Panc1 (cell line): ENCODE data around the gene RASGRF2. TPM values are rescaled to one million over a fixed set of nuclear protein-coding genes. Genes with fewer than 3 reads are reported as not detected.

ENCODE experiments used
- ATAC-seq: fragments of 200-7000 bp; cut with Tn5 transposase; 2 replicates; pipeline ENCODE4 v1.9.1; 2020; ENCODE audit warnings: mild to moderate bottlenecking, moderate library complexity
- BruUV-seq: library from RNA; stranded (reverse); fragments of 400-500 nt; replicated peaks from 2 replicates; lab custom pipeline; 2021; lab: Mats Ljungman, UMichigan
- CTCF ChIA-PET: fragments of 300-600 bp; sonication (Branson Sonifier 250); formaldehyde crosslinking; loops from one replicate; lab custom pipeline; 2022; ENCODE audit warnings: antibody characterized with exemption; lab: Charles Lee
- POLR2A ChIA-PET: fragments of 300-600 bp; sonication (Branson Sonifier 250); formaldehyde crosslinking; loops from one replicate; lab custom pipeline; 2022; ENCODE audit warnings: antibody characterized with exemption; lab: Charles Lee
- DNase-seq: peaks from one replicate; pipeline ENCODE4 v3.0.0-alpha.2; 2010; ENCODE audit warnings: low read depth, low spot score
- H3K27ac ChIP-seq: 2 replicates; pipeline ENCODE4 v1.5.1; 2011; ENCODE audit warnings: mild to moderate bottlenecking, low read length, inconsistent platforms
- H3K27me3 ChIP-seq: fragments of 200-500 bp; sonication (Bioruptor generic); 2 replicates; pipeline ENCODE4 v1.6.0; 2014; ENCODE audit warnings: low read length, inconsistent platforms; ENCODE audit not compliant: control insufficient read depth, insufficient read depth
- H3K36me3 ChIP-seq: fragments of 200-500 bp; sonication (Bioruptor generic); 2 replicates; pipeline ENCODE4 v1.5.1; 2014; ENCODE audit warnings: inconsistent platforms, mild to moderate bottlenecking, low read length, moderate library complexity; ENCODE audit not compliant: control insufficient read depth, insufficient read depth
- H3K4me1 ChIP-seq: 2 replicates; pipeline ENCODE4 v1.5.1; 2011; ENCODE audit warnings: inconsistent platforms, mild to moderate bottlenecking, low read length, moderate library complexity; ENCODE audit not compliant: control insufficient read depth, insufficient read depth
- H3K4me3 ChIP-seq, 2 experiments: 2 replicates each; pipeline ENCODE4 v1.5.1; 2011 to 2012; ENCODE audit warnings: low read depth in 2 of 2, low read length in 2 of 2, mild to moderate bottlenecking in 2 of 2, inconsistent platforms in 1 of 2, moderate library complexity in 1 of 2
- H3K9me3 ChIP-seq: fragments of 200-500 bp; sonication (Bioruptor generic); 2 replicates; pipeline ENCODE4 v1.5.1; 2014; ENCODE audit warnings: low read depth, mild to moderate bottlenecking, inconsistent platforms, low read length, moderate library complexity; ENCODE audit not compliant: control insufficient read depth, insufficient read depth
- POLR2AphosphoS5 ChIP-seq: IDR thresholded peaks from 2 replicates; pipeline ENCODE4 v1.6.1; 2012; ENCODE audit warnings: mild to moderate bottlenecking, low read depth, low read length, moderate library complexity
- REST ChIP-seq, 2 experiments: IDR thresholded peaks; 2 replicates each; pipeline ENCODE4 v1.6.1; 2011 to 2012; ENCODE audit warnings: low read depth in 2 of 2, control low read depth in 1 of 2, low read length in 1 of 2, mild to moderate bottlenecking in 1 of 2, moderate library complexity in 1 of 2; ENCODE audit not compliant: insufficient read depth in 1 of 2
- SIN3A ChIP-seq: IDR thresholded peaks from 2 replicates; pipeline ENCODE4 v1.6.1; 2012; ENCODE audit warnings: low read depth, mild to moderate bottlenecking, low read length, moderate library complexity, borderline replicate concordance; ENCODE audit not compliant: insufficient read depth
- TCF7L2 ChIP-seq: IDR thresholded peaks from 2 replicates; pipeline ENCODE4 v1.6.1; 2011; ENCODE audit warnings: mild to moderate bottlenecking, low read depth, low read length, inconsistent platforms
- in situ Hi-C: cut with HindIII; loops from 2 replicates; pipeline ENCODE4 v1.10.0; 2016; ENCODE audit warnings: low sequenced_read_pairs, low pct_unique_long_range_greater_than_20kb
- intact Hi-C: fragments of 100-400 bp; cut with micrococcal nuclease; formaldehyde crosslinking; loops from one replicate; pipeline ENCODE4 v1.10.0; 2022; ENCODE audit not compliant: unreplicated experiment
- total RNA-seq: library from RNA; stranded (reverse); gene quantifications from one replicate; pipeline ENCODE4 v1.2.1, GENCODE V29; 2021; ENCODE audit not compliant: unreplicated experiment
- TF ChIP-seq, protein P1 (sequence below): fragments of 450-650 bp; IDR thresholded peaks from 2 replicates; pipeline ENCODE4 v1.5.1; 2017; ENCODE audit warnings: mild to moderate bottlenecking

The RASGRF2 gene
- total RNA-seq, 1 experiment from 2014 or later = 4.7 TPM

- ChIA-PET CTCF (no interaction called here), POLR2A (no interaction called here)
- Histone ChIP-seq H3K4me1 (no peaks in the 10 kb centered on the region), H3K27ac (no peak overlapping the region), H3K4me3 (no peak overlapping the region), H3K9me3 (no peaks in the 10 kb centered on the region), H3K36me3 (no peaks in the 10 kb centered on the region), H3K27me3 (no peaks in the 10 kb centered on the region)
- intact Hi-C loops = no loop called here
- no peak for ATAC-seq
- TF ChIP-seq, protein P1, sequence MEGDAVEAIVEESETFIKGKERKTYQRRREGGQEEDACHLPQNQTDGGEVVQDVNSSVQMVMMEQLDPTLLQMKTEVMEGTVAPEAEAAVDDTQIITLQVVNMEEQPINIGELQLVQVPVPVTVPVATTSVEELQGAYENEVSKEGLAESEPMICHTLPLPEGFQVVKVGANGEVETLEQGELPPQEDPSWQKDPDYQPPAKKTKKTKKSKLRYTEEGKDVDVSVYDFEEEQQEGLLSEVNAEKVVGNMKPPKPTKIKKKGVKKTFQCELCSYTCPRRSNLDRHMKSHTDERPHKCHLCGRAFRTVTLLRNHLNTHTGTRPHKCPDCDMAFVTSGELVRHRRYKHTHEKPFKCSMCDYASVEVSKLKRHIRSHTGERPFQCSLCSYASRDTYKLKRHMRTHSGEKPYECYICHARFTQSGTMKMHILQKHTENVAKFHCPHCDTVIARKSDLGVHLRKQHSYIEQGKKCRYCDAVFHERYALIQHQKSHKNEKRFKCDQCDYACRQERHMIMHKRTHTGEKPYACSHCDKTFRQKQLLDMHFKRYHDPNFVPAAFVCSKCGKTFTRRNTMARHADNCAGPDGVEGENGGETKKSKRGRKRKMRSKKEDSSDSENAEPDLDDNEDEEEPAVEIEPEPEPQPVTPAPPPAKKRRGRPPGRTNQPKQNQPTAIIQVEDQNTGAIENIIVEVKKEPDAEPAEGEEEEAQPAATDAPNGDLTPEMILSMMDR = no peak
- TF ChIP-seq POLR2AphosphoS5 (no peak), REST (IDR thresholded peaks at IDR 0.05; ENCODE audit: insufficient read depth in 1 of 2, low read depth in 2 of 2, low read length in 1 of 2) (no peak), SIN3A (no peak), TCF7L2 (no peak)
- no TSS peak for BruUV-seq
- in situ Hi-C loops = no loop called here
- no peak for DNase-seq
Measured at GRCh38 chr5:80976985-80977384, 16.8 kb downstream of the RASGRF2 start.

- DNase-seq (no peak), ATAC-seq (no peak)
- intact Hi-C loops = no loop called here
- Histone ChIP-seq H3K27me3 (no peaks in the 10 kb centered on the region), H3K4me1 (no peaks in the 10 kb centered on the region), H3K36me3 (no peaks in the 10 kb centered on the region), H3K27ac (no peak overlapping the region), H3K4me3 (no peak overlapping the region), H3K9me3 (no peaks in the 10 kb centered on the region)
- ChIA-PET POLR2A (no interaction called here), CTCF (no interaction called here)
- no TSS peak for BruUV-seq
- in situ Hi-C loops = no loop called here
- TF ChIP-seq REST (IDR thresholded peaks at IDR 0.05; ENCODE audit: insufficient read depth in 1 of 2, low read depth in 2 of 2, low read length in 1 of 2) = no peak
- no peak for TF ChIP-seq POLR2AphosphoS5
- no peak for TF ChIP-seq SIN3A
- no peak for TF ChIP-seq TCF7L2
- TF ChIP-seq, protein P1 = no peak
Measured at GRCh38 chr5:80977764-80978163, 17.6 kb downstream of the RASGRF2 start.
